ENCODE results near the gene MYL1.

MYL1 gene

GRCh38 chr2:210299866-210300373, 15.1 kb downstream of the MYL1 start:
- H3K4me1 ChIP-seq (ENCODE audit: insufficient read depth, low read length, severe bottlenecking), result no peaks in the 10 kb centered on the region
- H3K9me3 ChIP-seq (ENCODE audit: low read length), result no peaks in the 10 kb centered on the region
- TF ChIP-seq CTCF (IDR thresholded peaks at IDR 0.05; ENCODE audit: low read length) (no peak), EZH2 (IDR thresholded peaks at IDR 0.05; ENCODE audit: borderline replicate concordance, low read length) (no peak)
- H3K27ac ChIP-seq (ENCODE audit: low read depth, low read length, poor library complexity, severe bottlenecking), result no peak overlapping the region
- no peaks in the 10 kb centered on the region for H3K9me2 ChIP-seq (ENCODE audit: low read depth, low read length)
- no peak overlapping the region for H3K4me2 ChIP-seq (ENCODE audit: low read length)
- no peak overlapping the region for H2AFZ ChIP-seq (ENCODE audit: low read length)
- H3F3A ChIP-seq (ENCODE audit: insufficient read depth, low read length), result no peaks in the 10 kb centered on the region
- H3K36me3 ChIP-seq (ENCODE audit: insufficient read depth, low read length), result no peaks in the 10 kb centered on the region
- no peaks in the 10 kb centered on the region for H4K20me1 ChIP-seq (ENCODE audit: insufficient read depth, low read length)
- H3K9ac ChIP-seq (ENCODE audit: low read length), result no peak overlapping the region
- H3K4me3 ChIP-seq (ENCODE audit: low read depth, low read length, poor library complexity, severe bottlenecking), result no peak overlapping the region
- no peaks in the 10 kb centered on the region for H3K79me2 ChIP-seq (ENCODE audit: insufficient read depth, low read length)
- H3K27me3 ChIP-seq (ENCODE audit: insufficient read depth, low read length), result no peaks in the 10 kb centered on the region

GRCh38 chr2:210288408-210288807, 26.6 kb downstream of the MYL1 start:
- Histone ChIP-seq H3K4me3 (ENCODE audit: low read depth, low read length, poor library complexity, severe bottlenecking) (no peak overlapping the region), H3K36me3 (ENCODE audit: insufficient read depth, low read length) (no peaks in the 10 kb centered on the region), H3K9ac (ENCODE audit: low read length) (no peak overlapping the region), H3K4me2 (ENCODE audit: low read length) (no peak overlapping the region), H3K79me2 (ENCODE audit: insufficient read depth, low read length) (no peaks in the 10 kb centered on the region), H4K20me1 (ENCODE audit: insufficient read depth, low read length) (no peaks in the 10 kb centered on the region), H3K27ac (ENCODE audit: low read depth, low read length, poor library complexity, severe bottlenecking) (no peak overlapping the region), H3F3A (ENCODE audit: insufficient read depth, low read length) (no peaks in the 10 kb centered on the region), H3K4me1 (ENCODE audit: insufficient read depth, low read length, severe bottlenecking) (no peaks in the 10 kb centered on the region), H3K9me3 (ENCODE audit: low read length) (no peaks in the 10 kb centered on the region), H3K27me3 (ENCODE audit: insufficient read depth, low read length) (no peaks in the 10 kb centered on the region), H3K9me2 (ENCODE audit: low read depth, low read length) (no peaks in the 10 kb centered on the region), H2AFZ (ENCODE audit: low read length) (no peak overlapping the region)
- TF ChIP-seq EZH2 (IDR thresholded peaks at IDR 0.05; ENCODE audit: borderline replicate concordance, low read length) (no peak), CTCF (IDR thresholded peaks at IDR 0.05; ENCODE audit: low read length) (no peak)

- no peaks in the 10 kb centered on the region for H4K20me1 ChIP-seq (ENCODE audit: insufficient read depth, low read length)
- H3K79me2 ChIP-seq (ENCODE audit: insufficient read depth, low read length), result no peaks in the 10 kb centered on the region
- TF ChIP-seq CTCF (IDR thresholded peaks at IDR 0.05; ENCODE audit: low read length) (no peak), EZH2 (IDR thresholded peaks at IDR 0.05; ENCODE audit: borderline replicate concordance, low read length) (no peak)
- H3K9me3 ChIP-seq (ENCODE audit: low read length), result no peaks in the 10 kb centered on the region
- H3K27ac ChIP-seq (ENCODE audit: low read depth, low read length, poor library complexity, severe bottlenecking), result no peak overlapping the region
- no peaks in the 10 kb centered on the region for H3K36me3 ChIP-seq (ENCODE audit: insufficient read depth, low read length)
- H3K9ac ChIP-seq (ENCODE audit: low read length), result no peak overlapping the region
- no peak overlapping the region for H3K4me3 ChIP-seq (ENCODE audit: low read depth, low read length, poor library complexity, severe bottlenecking)
- no peaks in the 10 kb centered on the region for H3K9me2 ChIP-seq (ENCODE audit: low read depth, low read length)
- no peak overlapping the region for H2AFZ ChIP-seq (ENCODE audit: low read length)
- H3K4me1 ChIP-seq (ENCODE audit: insufficient read depth, low read length, severe bottlenecking), result no peaks in the 10 kb centered on the region
- H3F3A ChIP-seq (ENCODE audit: insufficient read depth, low read length), result no peaks in the 10 kb centered on the region
- no peaks in the 10 kb centered on the region for H3K27me3 ChIP-seq (ENCODE audit: insufficient read depth, low read length)
- H3K4me2 ChIP-seq (ENCODE audit: low read length), result no peak overlapping the region
These were observed 27.7 kb downstream of the MYL1 start for GRCh38 chr2:210287301-210287700.

Measured in OCI-LY1 (cell line).